Naive B cell (primary cell): ENCODE results near the gene KCNK7. TPM values are rescaled to one million over a fixed set of nuclear protein-coding genes. Genes with fewer than 3 reads are reported as not detected.

ENCODE experiments used
- ATAC-seq, 2 donors: fragments of 150-1000 bp; cut with Tn5 transposase; 2 replicates each; pipeline ENCODE4 v1.10.0; 2021; ENCODE audit warnings: low read depth in 2 of 2, mild to moderate bottlenecking in 2 of 2, moderate library complexity in 2 of 2
- DNase-seq: peaks from one replicate; pipeline ENCODE4 v3.0.0; 2022
- H3K27ac Mint-ChIP-seq, 6 donors: one replicate each; pipeline ENCODE4 v1.8.0; 2020 to 2022; ENCODE audit warnings: mild to moderate bottlenecking in 6 of 6, mixed read lengths in 6 of 6, moderate library complexity in 5 of 6, inconsistent platforms in 2 of 6
- H3K27me3 Mint-ChIP-seq, 3 donors: one replicate each; pipeline ENCODE4 v1.8.0; 2021 to 2022; ENCODE audit warnings: mixed read lengths in 3 of 3, mild to moderate bottlenecking in 1 of 3
- H3K36me3 Mint-ChIP-seq, 2 donors: one replicate each; pipeline ENCODE4 v1.8.0; 2020 to 2022; ENCODE audit warnings: mixed read lengths in 2 of 2, inconsistent platforms in 1 of 2, mild to moderate bottlenecking in 1 of 2
- H3K4me1 Mint-ChIP-seq, 3 donors: one replicate each; pipeline ENCODE4 v1.8.0; 2020 to 2022; ENCODE audit warnings: mixed read lengths in 3 of 3, inconsistent platforms in 1 of 3, mild to moderate bottlenecking in 1 of 3, moderate library complexity in 1 of 3
- H3K4me3 Mint-ChIP-seq, 8 donors: one replicate each; pipeline ENCODE4 v1.8.0; 2020 to 2022; ENCODE audit warnings: mild to moderate bottlenecking in 8 of 8, mixed read lengths in 8 of 8, moderate library complexity in 8 of 8, inconsistent platforms in 2 of 8
- H3K9me3 Mint-ChIP-seq, 7 donors: one replicate each; pipeline ENCODE4 v1.8.0; 2020 to 2022; ENCODE audit warnings: mixed read lengths in 7 of 7, mild to moderate bottlenecking in 5 of 7, inconsistent platforms in 2 of 7, moderate library complexity in 1 of 7
- polyA plus RNA-seq, 6 donors: library from polyadenylated mRNA; unstranded; fragments of 300-500 nt; fragmentation: Illumina TruSeq; gene quantifications; one replicate each; pipeline ENCODE4 v1.2.3, GENCODE V29; 2021; ENCODE audit warnings: low read depth in 6 of 6

The KCNK7 gene
- polyA plus RNA-seq, 6 donors from 2014 or later = not detected

DNA sequence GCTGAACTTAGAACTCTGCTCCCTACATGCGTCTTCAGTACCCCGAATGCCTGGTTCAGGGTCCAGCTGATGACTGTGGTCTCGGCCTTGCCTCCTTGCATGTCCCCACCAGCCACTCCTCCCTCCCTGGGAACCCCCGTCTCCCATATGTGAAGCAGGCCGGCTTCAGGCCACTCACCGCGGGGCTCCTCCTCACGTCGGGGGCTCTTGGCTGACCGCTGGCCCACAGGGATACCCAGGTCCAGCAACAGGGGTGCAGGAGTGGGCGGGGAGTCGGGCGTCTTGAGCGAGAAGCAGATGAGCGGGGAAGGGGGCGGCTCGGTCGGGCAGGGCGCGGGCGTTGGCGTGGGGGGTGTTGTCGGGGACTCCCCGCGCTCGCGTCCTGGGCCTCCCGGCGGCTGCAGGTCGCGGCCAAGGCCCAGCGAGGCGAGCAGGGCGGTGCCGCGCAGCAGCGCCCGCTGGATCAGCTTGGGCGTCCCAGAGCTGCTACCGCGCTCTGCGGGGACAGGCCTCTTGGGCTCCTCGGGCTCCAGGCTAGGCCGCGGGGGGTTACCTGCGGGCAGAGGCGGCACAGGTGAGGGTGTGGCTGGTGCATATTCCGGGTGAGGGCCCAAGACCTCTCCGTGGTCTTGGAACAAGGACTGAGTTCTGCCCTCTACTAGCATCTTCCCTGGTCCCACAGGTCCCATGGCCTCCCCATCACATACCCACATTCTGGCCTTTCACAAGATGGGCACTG, 3.8 kb upstream of the KCNK7 start:
- no peaks in the 10 kb centered on the region for H3K27me3 Mint-ChIP-seq
- ATAC-seq (no peak), DNase-seq (no peak)
- H3K27ac Mint-ChIP-seq = no peak overlapping the region
- no peak overlapping the region for H3K4me3 Mint-ChIP-seq
- peaks cover 23 to 31% (median 29%) of the 10 kb centered on the region in 3 donors for H3K4me1 Mint-ChIP-seq
- H3K36me3 Mint-ChIP-seq = peaks cover 0 to 9% of the 10 kb centered on the region in 2 donors
- no peaks in the 10 kb centered on the region for H3K9me3 Mint-ChIP-seq

GRCh38 chr11:65598258-65598699, 2.7 kb upstream of the KCNK7 start:
- Mint-ChIP-seq H3K9me3 (no peaks in the 10 kb centered on the region), H3K4me1 (peaks cover 18 to 24% (median 21%) of the 10 kb centered on the region in 3 donors), H3K4me3 (no peak overlapping the region), H3K36me3 (peaks cover 0 to 3% of the 10 kb centered on the region in 2 donors), H3K27ac (peak overlapping the region in 1 of 6 donors; percentile 29), H3K27me3 (no peaks in the 10 kb centered on the region)
- ATAC-seq (no peak), DNase-seq (no peak)

GRCh38 chr11:65596520-65596919, 920 bp upstream of the KCNK7 start:
- Mint-ChIP-seq H3K27me3 (no peaks in the 10 kb centered on the region), H3K36me3 (no peaks in the 10 kb centered on the region), H3K27ac (peak overlapping the region in 1 of 6 donors; percentile 30)

DNA sequence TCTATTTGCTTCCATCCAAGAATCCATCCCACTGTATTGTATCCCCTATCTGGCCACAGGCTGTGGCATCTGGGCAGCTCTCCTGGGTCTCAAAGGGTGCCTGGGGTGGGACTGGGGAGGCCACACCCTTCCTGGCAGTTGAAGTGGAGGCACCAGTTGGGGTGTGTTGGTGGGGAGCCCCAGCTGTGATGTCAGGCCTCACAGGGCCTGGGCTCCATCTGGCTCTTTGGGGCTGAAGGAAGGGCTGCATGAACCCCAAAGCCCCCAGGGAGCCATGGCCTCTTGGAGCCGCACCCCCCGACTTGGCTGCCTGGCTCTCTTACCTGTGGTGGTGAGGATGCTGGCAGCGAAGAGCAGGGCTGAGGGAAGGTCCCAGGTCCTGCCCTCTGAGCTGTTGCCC, 469 bp downstream of the KCNK7 start:
- Mint-ChIP-seq H3K9me3 (no peaks in the 10 kb centered on the region), H3K4me1 (peaks cover 6 to 10% (median 9%) of the 10 kb centered on the region in 3 donors), H3K27ac (peak overlapping the region in 2 of 6 donors; percentile 22 to 24), H3K27me3 (no peaks in the 10 kb centered on the region), H3K36me3 (no peaks in the 10 kb centered on the region), H3K4me3 (peak overlapping the region in 1 of 8 donors; percentile 48)
- ATAC-seq = no peak
- no peak for DNase-seq

More at GRCh38 chr11:65596520-65596919, 920 bp upstream of the KCNK7 start:
- Mint-ChIP-seq H3K9me3 (no peaks in the 10 kb centered on the region), H3K4me1 (peaks cover 9 to 12% (median 12%) of the 10 kb centered on the region in 3 donors), H3K4me3 (no peak overlapping the region)
- ATAC-seq (no peak), DNase-seq (no peak)

DNA sequence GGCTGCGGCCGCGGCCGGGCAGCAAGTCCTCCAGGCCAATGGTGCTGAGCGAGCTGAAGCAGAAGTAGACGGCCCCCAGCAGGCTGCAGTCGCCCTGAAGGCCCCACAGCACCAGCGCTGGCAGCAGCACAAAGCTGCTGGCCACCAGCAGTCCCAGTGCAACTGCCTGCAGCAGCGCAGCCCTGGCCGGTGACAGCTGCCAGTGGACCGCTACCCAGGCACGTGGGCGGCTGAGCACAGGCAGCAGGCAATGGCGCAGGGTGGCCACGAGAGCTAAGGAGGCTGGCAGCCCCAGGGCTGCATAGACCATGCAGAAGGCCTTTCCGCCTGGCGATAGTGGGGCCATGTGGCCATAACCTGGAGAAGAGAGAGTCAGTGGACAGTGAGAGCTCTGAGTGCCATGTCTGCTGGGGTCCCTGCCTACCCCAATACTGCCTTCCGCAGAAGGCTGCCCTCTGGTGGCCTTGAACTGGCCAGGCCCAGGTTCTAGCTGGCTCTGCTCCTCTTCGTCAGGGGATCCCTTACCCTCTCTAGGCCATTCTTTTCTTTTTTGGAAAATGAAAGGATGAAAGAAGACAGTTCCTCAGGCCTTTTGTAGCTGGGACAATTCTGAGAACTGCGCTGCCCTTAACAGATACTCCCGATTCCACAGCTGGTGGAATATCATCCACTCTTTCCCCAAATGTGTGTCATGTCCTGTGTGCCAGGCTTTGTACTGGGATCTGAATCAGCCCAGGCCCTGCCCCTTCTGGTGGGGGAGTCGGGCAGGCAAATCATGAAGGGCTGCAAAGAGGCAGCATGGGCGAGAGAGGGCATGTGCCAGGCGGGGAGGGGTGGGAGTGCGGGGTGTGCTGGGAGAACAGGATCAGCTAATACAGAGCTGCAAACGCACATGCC, 1.8 kb downstream of the KCNK7 start:
- H3K27ac Mint-ChIP-seq = peak overlapping the region in 1 of 6 donors; percentile 6

GRCh38 chr11:65592858-65593517, 2.6 kb downstream of the KCNK7 start:
- no peaks in the 10 kb centered on the region for H3K36me3 Mint-ChIP-seq
- H3K27me3 Mint-ChIP-seq = no peaks in the 10 kb centered on the region
- H3K27ac Mint-ChIP-seq = no peak overlapping the region
- DNase-seq (no peak), ATAC-seq (no peak)
- H3K4me1 Mint-ChIP-seq = peaks cover 22 to 28% (median 25%) of the 10 kb centered on the region in 3 donors
- H3K4me3 Mint-ChIP-seq = no peak overlapping the region
- H3K9me3 Mint-ChIP-seq = no peaks in the 10 kb centered on the region

More for the DNA sequence above, 1.8 kb downstream of the KCNK7 start:
- no peak overlapping the region for H3K4me3 Mint-ChIP-seq
- peaks cover 15 to 20% (median 17%) of the 10 kb centered on the region in 3 donors for H3K4me1 Mint-ChIP-seq
- ATAC-seq (peak; percentile 57 to 65), DNase-seq (peak; percentile 35)
- no peaks in the 10 kb centered on the region for H3K36me3 Mint-ChIP-seq
- H3K27me3 Mint-ChIP-seq = no peaks in the 10 kb centered on the region
- no peaks in the 10 kb centered on the region for H3K9me3 Mint-ChIP-seq

DNA sequence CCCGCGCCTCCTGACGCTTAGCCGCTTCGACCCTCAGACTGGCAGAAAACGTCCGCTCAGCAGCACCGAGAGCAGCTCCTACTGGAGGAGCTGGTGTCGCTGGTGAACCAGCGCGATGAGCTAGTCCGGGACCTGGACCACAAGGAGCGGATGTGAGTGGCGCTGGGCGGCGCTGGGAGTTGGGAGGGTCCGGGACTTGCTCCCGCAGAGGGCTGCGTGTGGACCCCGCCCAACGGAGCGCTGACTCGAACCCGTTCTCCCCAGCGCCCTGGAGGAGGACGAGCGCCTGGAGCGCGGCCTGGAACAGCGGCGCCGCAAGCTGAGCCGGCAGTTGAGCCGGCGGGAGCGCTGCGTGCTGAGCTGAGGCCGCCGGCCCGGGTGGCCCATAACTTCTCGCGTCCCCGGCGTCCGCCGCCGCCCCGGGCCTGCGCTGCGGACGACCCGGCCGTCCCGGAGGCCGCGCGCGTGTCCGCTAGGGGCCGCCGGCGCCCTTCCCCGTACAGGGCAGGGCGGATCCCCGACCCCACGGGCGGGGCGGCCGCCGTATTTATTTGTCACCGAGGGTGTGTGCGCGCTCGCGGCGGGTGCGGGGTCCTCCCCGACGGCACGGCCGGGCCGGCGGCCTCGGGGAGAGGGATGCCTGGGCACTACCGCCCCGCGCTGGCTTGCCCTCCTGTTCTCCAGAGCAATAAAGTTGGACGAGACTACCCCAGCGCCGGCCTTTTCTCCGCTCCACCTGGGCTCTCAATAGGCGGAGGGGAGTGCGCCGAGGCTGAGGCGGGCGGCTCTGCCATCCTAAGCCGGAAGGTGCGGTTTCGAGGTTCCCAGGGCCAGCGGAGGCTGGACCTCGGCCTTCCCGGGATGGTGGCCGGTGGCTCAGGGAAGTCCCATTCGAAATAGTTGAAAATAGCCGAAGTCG, 3.4 kb downstream of the KCNK7 start:
- peak overlapping the region in 1 of 8 donors; percentile 47 for H3K4me3 Mint-ChIP-seq
- H3K27ac Mint-ChIP-seq = no peak overlapping the region
- H3K4me1 Mint-ChIP-seq = peaks cover 30 to 36% (median 31%) of the 10 kb centered on the region in 3 donors
- H3K9me3 Mint-ChIP-seq = no peaks in the 10 kb centered on the region
- no peaks in the 10 kb centered on the region for H3K27me3 Mint-ChIP-seq
- H3K36me3 Mint-ChIP-seq = no peaks in the 10 kb centered on the region
- ATAC-seq (no peak), DNase-seq (no peak)

GRCh38 chr11:65590240-65590738, 5.3 kb downstream of the KCNK7 start:
- H3K9me3 Mint-ChIP-seq = no peaks in the 10 kb centered on the region
- no peaks in the 10 kb centered on the region for H3K27me3 Mint-ChIP-seq
- DNase-seq (no peak), ATAC-seq (no peak)
- H3K27ac Mint-ChIP-seq = peak overlapping the region in 1 of 6 donors; percentile 68
- no peak overlapping the region for H3K4me3 Mint-ChIP-seq
- H3K36me3 Mint-ChIP-seq = no peaks in the 10 kb centered on the region
- H3K4me1 Mint-ChIP-seq = peaks cover 33 to 44% (median 44%) of the 10 kb centered on the region in 3 donors

DNA sequence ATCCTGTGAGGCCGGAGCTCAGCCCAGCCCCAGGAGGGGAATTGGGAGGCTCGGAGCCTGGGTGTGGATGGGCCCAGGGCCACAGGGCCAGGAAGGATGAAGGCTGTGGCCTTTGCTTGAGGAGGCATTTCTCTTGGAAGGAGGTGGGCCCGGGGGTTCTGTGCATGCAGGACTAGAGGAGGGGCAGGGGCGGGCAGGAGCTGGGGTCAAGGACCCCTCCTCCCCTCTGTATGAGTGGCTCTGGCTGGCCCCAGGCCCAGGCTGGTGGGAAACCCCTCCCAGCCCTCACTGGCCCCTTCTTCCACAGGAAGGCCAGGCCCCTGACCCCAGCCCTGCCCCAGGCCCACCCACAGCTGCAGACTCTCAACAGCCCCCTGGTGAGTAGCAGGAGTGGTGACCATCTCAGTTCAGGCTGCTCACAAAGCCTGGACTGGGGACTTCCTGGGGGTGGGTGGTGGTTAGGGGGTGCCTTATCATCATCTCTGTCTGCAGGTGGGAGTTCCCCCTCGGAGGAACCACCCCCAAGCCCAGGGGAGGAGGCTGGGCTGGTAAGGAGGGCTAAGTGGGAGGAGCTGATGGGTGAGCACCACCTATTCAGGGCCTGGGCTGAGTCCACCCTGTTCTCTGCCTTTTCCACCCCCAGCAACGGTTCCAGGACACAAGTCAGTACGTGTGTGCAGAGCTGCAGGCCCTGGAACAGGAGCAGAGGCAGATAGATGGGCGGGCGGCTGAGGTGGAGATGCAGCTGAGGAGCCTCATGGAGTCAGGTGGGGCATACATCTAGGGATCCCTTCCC, 6.0 kb downstream of the KCNK7 start:
- Mint-ChIP-seq H3K27ac (peak overlapping the region in 4 of 6 donors; percentile 54 to 95 (median 90)), H3K9me3 (no peaks in the 10 kb centered on the region), H3K4me1 (peaks cover 30 to 41% (median 38%) of the 10 kb centered on the region in 3 donors), H3K27me3 (no peaks in the 10 kb centered on the region), H3K4me3 (no peak overlapping the region), H3K36me3 (no peaks in the 10 kb centered on the region)
- DNase-seq = peak; percentile 35
- ATAC-seq = peak; percentile 21 to 24

GRCh38 chr11:65588199-65589054, 7.2 kb downstream of the KCNK7 start:
- H3K4me3 Mint-ChIP-seq = peak overlapping the region in 7 of 8 donors; percentile 4 to 89 (median 76)

GRCh38 chr11:65586676-65587075, 8.9 kb downstream of the KCNK7 start:
- no peaks in the 10 kb centered on the region for H3K27me3 Mint-ChIP-seq
- no peaks in the 10 kb centered on the region for H3K36me3 Mint-ChIP-seq
- peaks cover 40 to 50% (median 47%) of the 10 kb centered on the region in 3 donors for H3K4me1 Mint-ChIP-seq
- DNase-seq = no peak
- H3K9me3 Mint-ChIP-seq = no peaks in the 10 kb centered on the region
- H3K4me3 Mint-ChIP-seq = peak overlapping the region in 2 of 8 donors; percentile 19 to 76
- no peak for ATAC-seq
- peak overlapping the region in 5 of 6 donors; percentile 58 to 95 (median 93) for H3K27ac Mint-ChIP-seq

More at GRCh38 chr11:65588199-65589054, 7.2 kb downstream of the KCNK7 start:
- peak overlapping the region; percentile 93 to 97 (median 96) for H3K27ac Mint-ChIP-seq
- H3K36me3 Mint-ChIP-seq = no peaks in the 10 kb centered on the region
- no peaks in the 10 kb centered on the region for H3K27me3 Mint-ChIP-seq
- H3K9me3 Mint-ChIP-seq = no peaks in the 10 kb centered on the region
- DNase-seq (peak; percentile 75), ATAC-seq (peak; percentile 80 to 82)
- peaks cover 36 to 43% (median 43%) of the 10 kb centered on the region in 3 donors for H3K4me1 Mint-ChIP-seq
